Stimulated activated CD8-positive, alpha-beta memory T cell treated with anti-CD3 and anti-CD28 coated beads, Interleukin-15, amount 100 ng/mL, for 48 hours (primary cell): ENCODE data around the gene C4orf51.

Source experiments
- DNase-seq, 2 donors: peaks; one replicate each; pipeline ENCODE4 v3.0.0-alpha.2; 2020; ENCODE audit warnings: low read depth in 2 of 2

Gene C4orf51

GRCh38 chr4:145756244-145756643 lies 76.3 kb downstream of the C4orf51 start:
- DNase-seq = no peak

- no peak for DNase-seq
Measured at GRCh38 chr4:145757188-145757587, 77.2 kb downstream of the C4orf51 start.

- no peak for DNase-seq
Measured at GRCh38 chr4:145760176-145760575, 80.2 kb downstream of the C4orf51 start.

- no peak for DNase-seq
Measured at GRCh38 chr4:145760961-145761929, 81.3 kb downstream of the C4orf51 start.

GRCh38 chr4:145762719-145763118 lies 82.8 kb downstream of the C4orf51 start:
- no peak for DNase-seq

GRCh38 chr4:145763399-145763798 lies 83.5 kb downstream of the C4orf51 start:
- DNase-seq = no peak

- no peak for DNase-seq
Measured at GRCh38 chr4:145766273-145766672, 86.3 kb downstream of the C4orf51 start.

GRCh38 chr4:145769450-145770037 lies 89.6 kb downstream of the C4orf51 start:
- DNase-seq = no peak

- DNase-seq = no peak
Measured at GRCh38 chr4:145770124-145770523, 90.2 kb downstream of the C4orf51 start.

GRCh38 chr4:145772347-145772746 lies 92.4 kb downstream of the C4orf51 start:
- DNase-seq = no peak

GRCh38 chr4:145773581-145774234 lies 93.8 kb downstream of the C4orf51 start:
- no peak for DNase-seq

GRCh38 chr4:145774473-145774872 lies 94.5 kb downstream of the C4orf51 start:
- DNase-seq = no peak

- no peak for DNase-seq
Measured at GRCh38 chr4:145775406-145775805, 95.5 kb downstream of the C4orf51 start.

GRCh38 chr4:145776208-145776607 lies 96.3 kb downstream of the C4orf51 start:
- no peak for DNase-seq

- DNase-seq = no peak
Measured at GRCh38 chr4:145779319-145779801, 99.4 kb downstream of the C4orf51 start.

GRCh38 chr4:145781351-145781750 lies 101.4 kb downstream of the C4orf51 start:
- DNase-seq = no peak
